OCI-LY7 (cell line): Measurements from ENCODE around the gene SYVN1. TPM values are rescaled to one million over a fixed set of nuclear protein-coding genes. Genes with fewer than 3 reads are reported as not detected.

ENCODE experiments used
- BruUV-seq: library from RNA; stranded (reverse); fragments of 400-500 nt; replicated peaks from 2 replicates; lab custom pipeline; 2021; lab: Mats Ljungman, UMichigan
- CTCF ChIA-PET: fragments of 300-600 bp; sonication (Branson Sonifier 250); formaldehyde crosslinking; loops from one replicate; lab custom pipeline; 2022; ENCODE audit warnings: antibody characterized with exemption; ENCODE audit not compliant: unreplicated experiment; lab: Charles Lee
- POLR2A ChIA-PET: fragments of 300-600 bp; sonication (Branson Sonifier 250); formaldehyde crosslinking; loops from one replicate; lab custom pipeline; 2022; ENCODE audit warnings: antibody characterized with exemption; lab: Charles Lee
- DNase-seq: peaks from one replicate; pipeline ENCODE4 v3.0.0-alpha.2; 2015; ENCODE audit warnings: low spot score
- H2AFZ ChIP-seq: fragments of 200-600 bp; sonication (generic), shearing (Covaris generic); 2 replicates; pipeline ENCODE4 v1.6.1; 2014; ENCODE audit warnings: mild to moderate bottlenecking, antibody characterized with exemption, low read length, moderate library complexity
- H3K27ac ChIP-seq: fragments of 200-600 bp; sonication (generic); 2 replicates; pipeline ENCODE4 v1.5.1; 2014; ENCODE audit warnings: mixed run types, low read depth, mild to moderate bottlenecking, moderate library complexity, low read length, inconsistent platforms; ENCODE audit not compliant: poor library complexity, severe bottlenecking
- H3K36me3 ChIP-seq: fragments of 200-600 bp; sonication (generic); 2 replicates; pipeline ENCODE4 v1.6.1; 2014; ENCODE audit warnings: mild to moderate bottlenecking, antibody characterized with exemption, low read length, moderate library complexity, mixed read lengths; ENCODE audit not compliant: insufficient read depth
- H3K4me1 ChIP-seq: fragments of 200-600 bp; sonication (generic); 2 replicates; pipeline ENCODE4 v1.5.1; 2014; ENCODE audit warnings: mild to moderate bottlenecking, low read length; ENCODE audit not compliant: insufficient read depth, poor library complexity, severe bottlenecking
- H3K4me2 ChIP-seq: fragments of 200-600 bp; sonication (generic); 2 replicates; pipeline ENCODE4 v1.6.1; 2014; ENCODE audit warnings: mild to moderate bottlenecking, low read length
- H3K4me3 ChIP-seq: fragments of 200-600 bp; sonication (generic); 2 replicates; pipeline ENCODE4 v1.5.1; 2014; ENCODE audit warnings: mild to moderate bottlenecking, low read depth, low read length; ENCODE audit not compliant: poor library complexity, severe bottlenecking
- H3K79me2 ChIP-seq: fragments of 200-600 bp; sonication (generic); 2 replicates; pipeline ENCODE4 v1.6.1; 2016; ENCODE audit warnings: low read depth, mild to moderate bottlenecking, low read length, moderate library complexity, mixed read lengths; ENCODE audit not compliant: insufficient read depth
- H3K9me2 ChIP-seq: fragments of 200-600 bp; sonication (generic); 2 replicates; pipeline ENCODE4 v1.6.1; 2016; ENCODE audit warnings: mild to moderate bottlenecking, low read length, mixed read lengths; ENCODE audit not compliant: insufficient read depth
- H3K9me3 ChIP-seq: fragments of 200-600 bp; sonication (generic); 2 replicates; pipeline ENCODE4 v1.6.1; 2014; ENCODE audit warnings: mild to moderate bottlenecking, mixed run types, low read length, mixed read lengths
- H4K20me1 ChIP-seq: fragments of 200-600 bp; sonication (generic); 2 replicates; pipeline ENCODE4 v1.6.1; 2014; ENCODE audit warnings: mild to moderate bottlenecking, antibody characterized with exemption, low read length, moderate library complexity, mixed read lengths; ENCODE audit not compliant: insufficient read depth
- EZH2phosphoT487 ChIP-seq: fragments of 200-600 bp; sonication (generic); IDR thresholded peaks from 2 replicates; pipeline ENCODE4 v1.6.1; 2018; ENCODE audit warnings: low read depth, borderline replicate concordance, mild to moderate bottlenecking, mixed run types, antibody characterized with exemption, low read length, moderate library complexity, mixed read lengths
- intact Hi-C: fragments of 100-400 bp; cut with micrococcal nuclease; formaldehyde crosslinking; loops from one replicate; pipeline ENCODE4 v1.10.0; 2022; ENCODE audit not compliant: unreplicated experiment
- microRNA-seq: library from miRNA; unstranded; fragments of <30 nt; microRNA quantifications from one replicate; pipeline ENCODE4 v1.2.0, GENCODE V29; 2022; ENCODE audit warnings: borderline replicate concordance
- small RNA-seq: library from RNA; depleted of rRNA; stranded (forward); fragments of <200 nt; gene quantifications from one replicate; pipeline ENCODE3, GENCODE V24; 2014
- total RNA-seq, 2 experiments: library from RNA; depleted of rRNA in 1 of 2; stranded (reverse); fragments of >200 nt in 1 of 2; shearing (Covaris generic) in 1 of 2; gene quantifications; 2 replicates each; pipeline ENCODE4 v1.2.3, GENCODE V29; 2014 to 2022
- TF ChIP-seq, protein P1 (sequence below): fragments of 200-600 bp; sonication (generic); conservative IDR thresholded peaks from 2 replicates; pipeline ENCODE4 v1.5.1; 2014; ENCODE audit warnings: mild to moderate bottlenecking, antibody characterized with exemption, low read length, moderate library complexity, mixed read lengths

SYVN1 gene
- total RNA-seq, 2 experiments from 2014 or later, result 134 to 310 TPM

- POLR2A ChIA-PET, result no interaction called here
- H3K9me2 ChIP-seq, result no peaks in the 10 kb centered on the region
- peak overlapping the region; percentile 60 for H3K27ac ChIP-seq
- peaks cover 58% of the 10 kb centered on the region for H3K79me2 ChIP-seq
- intact Hi-C loops, result no loop called here
- peaks cover 51% of the 10 kb centered on the region for H3K4me1 ChIP-seq
- peaks cover 85% of the 10 kb centered on the region for H3K36me3 ChIP-seq
- CTCF ChIA-PET, result interaction anchor here (1.0 kb wide), 1 partner anchor 65 kb away, joined by 4 read pairs; no protein-coding TSS in a partner anchor
- H2AFZ ChIP-seq, result no peak overlapping the region
- peak overlapping the region; percentile 38 for H3K4me3 ChIP-seq
- no TSS peak for BruUV-seq
- TF ChIP-seq, protein P1, sequence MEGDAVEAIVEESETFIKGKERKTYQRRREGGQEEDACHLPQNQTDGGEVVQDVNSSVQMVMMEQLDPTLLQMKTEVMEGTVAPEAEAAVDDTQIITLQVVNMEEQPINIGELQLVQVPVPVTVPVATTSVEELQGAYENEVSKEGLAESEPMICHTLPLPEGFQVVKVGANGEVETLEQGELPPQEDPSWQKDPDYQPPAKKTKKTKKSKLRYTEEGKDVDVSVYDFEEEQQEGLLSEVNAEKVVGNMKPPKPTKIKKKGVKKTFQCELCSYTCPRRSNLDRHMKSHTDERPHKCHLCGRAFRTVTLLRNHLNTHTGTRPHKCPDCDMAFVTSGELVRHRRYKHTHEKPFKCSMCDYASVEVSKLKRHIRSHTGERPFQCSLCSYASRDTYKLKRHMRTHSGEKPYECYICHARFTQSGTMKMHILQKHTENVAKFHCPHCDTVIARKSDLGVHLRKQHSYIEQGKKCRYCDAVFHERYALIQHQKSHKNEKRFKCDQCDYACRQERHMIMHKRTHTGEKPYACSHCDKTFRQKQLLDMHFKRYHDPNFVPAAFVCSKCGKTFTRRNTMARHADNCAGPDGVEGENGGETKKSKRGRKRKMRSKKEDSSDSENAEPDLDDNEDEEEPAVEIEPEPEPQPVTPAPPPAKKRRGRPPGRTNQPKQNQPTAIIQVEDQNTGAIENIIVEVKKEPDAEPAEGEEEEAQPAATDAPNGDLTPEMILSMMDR, result peak; percentile 81
- TF ChIP-seq EZH2phosphoT487, result no peak
- peak overlapping the region; percentile 68 for H3K4me2 ChIP-seq
- no peaks in the 10 kb centered on the region for H3K9me3 ChIP-seq
- H4K20me1 ChIP-seq, result peaks cover 11% of the 10 kb centered on the region
- DNase-seq, result peak; percentile 71
Observed at GRCh38 chr11:65078151-65078550, 56.2 kb downstream of the SYVN1 start.

GRCh38 chr11:65077451-65077850, 56.9 kb downstream of the SYVN1 start:
- H3K36me3 ChIP-seq, result peaks cover 78% of the 10 kb centered on the region
- CTCF ChIA-PET, result no interaction called here
- intact Hi-C loops, result no loop called here
- no peaks in the 10 kb centered on the region for H3K9me3 ChIP-seq
- H4K20me1 ChIP-seq, result peaks cover 5% of the 10 kb centered on the region; the same call in 1 of the 2 replicates
- BruUV-seq, result TSS peak; percentile 25
- DNase-seq, result peak; percentile 34
- H3K4me2 ChIP-seq, result peak overlapping the region; percentile 68; the same call in 1 of the 2 replicates
- POLR2A ChIA-PET, result no interaction called here
- no peak overlapping the region for H3K4me3 ChIP-seq
- TF ChIP-seq, protein P1, result no peak
- TF ChIP-seq EZH2phosphoT487, result no peak
- H3K9me2 ChIP-seq, result no peaks in the 10 kb centered on the region
- H3K27ac ChIP-seq, result no peak overlapping the region
- H2AFZ ChIP-seq, result no peak overlapping the region
- peaks cover 51% of the 10 kb centered on the region for H3K79me2 ChIP-seq
- peaks cover 49% of the 10 kb centered on the region for H3K4me1 ChIP-seq

Small RNA genes lying within 50 kb of the gene (microRNA-seq; reads per million reads assigned to microRNA genes)
- gene MIR6751, result 3.8 reads per million

Small RNA genes lying within 50 kb of the gene (small RNA-seq; reads per million reads assigned to genes)
- gene HIGD1AP10 (not detected), gene PDCL2P2 (not detected), gene RNU2-23P (23.6 reads per million, percentile 97 among the genes with 10 or more reads in this experiment)

Other genes starting within 250 kb of the SYVN1 start
- 18.1 and 29.0 TPM in 2 replicates for gene ATG2A, start 217.3 kb downstream of the SYVN1 start, total RNA-seq (2014; rRNA removed; shearing (Covaris generic))
- gene ATG2A, start 217.3 kb downstream of the SYVN1 start, total RNA-seq (2022), result 28.2 and 28.7 TPM in 2 replicates
- gene PPP2R5B, start 209.8 kb downstream of the SYVN1 start, total RNA-seq (2014; rRNA removed; shearing (Covaris generic)), result 8.6 and 8.8 TPM in 2 replicates
- gene PPP2R5B, start 209.8 kb downstream of the SYVN1 start, total RNA-seq (2022), result 13.3 and 16.2 TPM in 2 replicates
- not detected in 2 replicates for gene GPHA2, start 198.6 kb downstream of the SYVN1 start, total RNA-seq (2014; rRNA removed; shearing (Covaris generic))
- not detected in 2 replicates for gene GPHA2, start 198.6 kb downstream of the SYVN1 start, total RNA-seq (2022)
- not detected in 2 replicates for gene MAJIN, start 162.4 kb downstream of the SYVN1 start, total RNA-seq (2014; rRNA removed; shearing (Covaris generic))
- gene MAJIN, start 162.4 kb downstream of the SYVN1 start, total RNA-seq (2022), result not detected in 2 replicates
- gene BATF2, start 137.5 kb downstream of the SYVN1 start, total RNA-seq (2014; rRNA removed; shearing (Covaris generic)), result 0.33 and 0.79 TPM in 2 replicates
- gene BATF2, start 137.5 kb downstream of the SYVN1 start, total RNA-seq (2022), result 0.61 and 0.70 TPM in 2 replicates
- gene ARL2, start 120.4 kb downstream of the SYVN1 start, total RNA-seq (2014; rRNA removed; shearing (Covaris generic)), result 113 and 130 TPM in 2 replicates
- gene ARL2, start 120.4 kb downstream of the SYVN1 start, total RNA-seq (2022), result 95.9 and 102 TPM in 2 replicates
- 25.9 and 31.6 TPM in 2 replicates for gene SNX15, start 107.1 kb downstream of the SYVN1 start, total RNA-seq (2014; rRNA removed; shearing (Covaris generic))
- 28.3 and 33.6 TPM in 2 replicates for gene SNX15, start 107.1 kb downstream of the SYVN1 start, total RNA-seq (2022)
- gene SAC3D1, start 93.3 kb downstream of the SYVN1 start, total RNA-seq (2014; rRNA removed; shearing (Covaris generic)), result 23.3 and 28.2 TPM in 2 replicates
- 32.5 and 32.7 TPM in 2 replicates for gene SAC3D1, start 93.3 kb downstream of the SYVN1 start, total RNA-seq (2022)
- 2.7 and 7.1 TPM in 2 replicates for gene NAALADL1, start 76.0 kb downstream of the SYVN1 start, total RNA-seq (2014; rRNA removed; shearing (Covaris generic))
- gene NAALADL1, start 76.0 kb downstream of the SYVN1 start, total RNA-seq (2022), result 3.9 and 4.6 TPM in 2 replicates
- 119 and 135 TPM in 2 replicates for gene CDCA5, start 50.5 kb downstream of the SYVN1 start, total RNA-seq (2014; rRNA removed; shearing (Covaris generic))
- gene CDCA5, start 50.5 kb downstream of the SYVN1 start, total RNA-seq (2022), result 151 and 153 TPM in 2 replicates
- 39.5 and 43.9 TPM in 2 replicates for gene ZFPL1, start 50.3 kb downstream of the SYVN1 start, total RNA-seq (2014; rRNA removed; shearing (Covaris generic))
- gene ZFPL1, start 50.3 kb downstream of the SYVN1 start, total RNA-seq (2022), result 38.4 and 42.6 TPM in 2 replicates
- 214 and 221 TPM in 2 replicates for gene VPS51, start 38.3 kb downstream of the SYVN1 start, total RNA-seq (2014; rRNA removed; shearing (Covaris generic))
- gene VPS51, start 38.3 kb downstream of the SYVN1 start, total RNA-seq (2022), result 119 and 146 TPM in 2 replicates
- 25.8 and 30.1 TPM in 2 replicates for gene TM7SF2, start 22.6 kb downstream of the SYVN1 start, total RNA-seq (2014; rRNA removed; shearing (Covaris generic))
- 46.7 and 54.1 TPM in 2 replicates for gene TM7SF2, start 22.6 kb downstream of the SYVN1 start, total RNA-seq (2022)
- gene ZNHIT2, start 16.8 kb downstream of the SYVN1 start, total RNA-seq (2014; rRNA removed; shearing (Covaris generic)), result 29.9 and 32.4 TPM in 2 replicates
- gene ZNHIT2, start 16.8 kb downstream of the SYVN1 start, total RNA-seq (2022), result 10.7 and 11.5 TPM in 2 replicates
- gene FAU, start 12.4 kb downstream of the SYVN1 start, total RNA-seq (2014; rRNA removed; shearing (Covaris generic)), result 1,573 and 1,628 TPM in 2 replicates
- 1,401 and 1,406 TPM in 2 replicates for gene FAU, start 12.4 kb downstream of the SYVN1 start, total RNA-seq (2022)
- gene MRPL49, start 12.2 kb downstream of the SYVN1 start, total RNA-seq (2014; rRNA removed; shearing (Covaris generic)), result 81.6 and 83.2 TPM in 2 replicates
- 65.2 and 67.2 TPM in 2 replicates for gene MRPL49, start 12.2 kb downstream of the SYVN1 start, total RNA-seq (2022)
- not detected in 2 replicates for gene SPDYC, start 35.7 kb upstream of the SYVN1 start, total RNA-seq (2014; rRNA removed; shearing (Covaris generic))
- not detected in 2 replicates for gene SPDYC, start 35.7 kb upstream of the SYVN1 start, total RNA-seq (2022)
- gene CAPN1, start 47.4 kb upstream of the SYVN1 start, total RNA-seq (2014; rRNA removed; shearing (Covaris generic)), result 66.9 and 89.9 TPM in 2 replicates
- gene CAPN1, start 47.4 kb upstream of the SYVN1 start, total RNA-seq (2022), result 111 and 118 TPM in 2 replicates
- 47.5 and 50.0 TPM in 2 replicates for gene POLA2, start 127.4 kb upstream of the SYVN1 start, total RNA-seq (2014; rRNA removed; shearing (Covaris generic))
- gene POLA2, start 127.4 kb upstream of the SYVN1 start, total RNA-seq (2022), result 89.1 and 103 TPM in 2 replicates
- not detected in 2 replicates for gene CDC42EP2, start 180.3 kb upstream of the SYVN1 start, total RNA-seq (2014; rRNA removed; shearing (Covaris generic))
- 1.7 and 3.9 TPM in 2 replicates for gene CDC42EP2, start 180.3 kb upstream of the SYVN1 start, total RNA-seq (2022)
- 38.5 and 39.9 TPM in 2 replicates for gene DPF2, start 199.3 kb upstream of the SYVN1 start, total RNA-seq (2014; rRNA removed; shearing (Covaris generic))
- gene DPF2, start 199.3 kb upstream of the SYVN1 start, total RNA-seq (2022), result 62.2 and 64.2 TPM in 2 replicates
- gene TIGD3, start 220.2 kb upstream of the SYVN1 start, total RNA-seq (2014; rRNA removed; shearing (Covaris generic)), result 2.2 and 2.7 TPM in 2 replicates
- gene TIGD3, start 220.2 kb upstream of the SYVN1 start, total RNA-seq (2022), result 2.0 TPM in 2 replicates
- gene SLC25A45, start 248.1 kb upstream of the SYVN1 start, total RNA-seq (2014; rRNA removed; shearing (Covaris generic)), result 5.9 and 7.0 TPM in 2 replicates
- gene SLC25A45, start 248.1 kb upstream of the SYVN1 start, total RNA-seq (2022), result 20.7 and 24.0 TPM in 2 replicates